GM18867 (cell line): ENCODE results near the gene TFB1M.

Experiments
- ATAC-seq: cut with Tn5 transposase; IDR thresholded peaks from one replicate; pipeline ENCODE4 v1.9.1; 2021; ENCODE audit warnings: mild to moderate bottlenecking, moderate library complexity; ENCODE audit not compliant: unreplicated experiment

TFB1M gene

GRCh38 chr6:155306958-155307357, 7.3 kb downstream of the TFB1M start:
- no peak for ATAC-seq

- no peak for ATAC-seq
Observed at GRCh38 chr6:155303361-155303870, 10.9 kb downstream of the TFB1M start.

GRCh38 chr6:155301867-155302266, 12.4 kb downstream of the TFB1M start:
- ATAC-seq = no peak

GRCh38 chr6:155297669-155298068, 16.6 kb downstream of the TFB1M start:
- ATAC-seq = no peak

GRCh38 chr6:155292711-155293110, 21.6 kb downstream of the TFB1M start:
- ATAC-seq = no peak

GRCh38 chr6:155291291-155291690, 23.0 kb downstream of the TFB1M start:
- ATAC-seq = no peak

- ATAC-seq = no peak
Observed at GRCh38 chr6:155290491-155290890, 23.8 kb downstream of the TFB1M start.

- ATAC-seq = no peak
Observed at GRCh38 chr6:155287762-155288161, 26.5 kb downstream of the TFB1M start.

- no peak for ATAC-seq
Observed at GRCh38 chr6:155284775-155285174, 29.5 kb downstream of the TFB1M start.

GRCh38 chr6:155278319-155279049, 35.8 kb downstream of the TFB1M start:
- ATAC-seq = no peak

GRCh38 chr6:155276638-155277037, 37.6 kb downstream of the TFB1M start:
- no peak for ATAC-seq

- ATAC-seq = no peak
Observed at GRCh38 chr6:155275808-155276480, 38.3 kb downstream of the TFB1M start.

- ATAC-seq = no peak
Observed at GRCh38 chr6:155274533-155274932, 39.8 kb downstream of the TFB1M start.

- no peak for ATAC-seq
Observed at GRCh38 chr6:155274106-155274505, 40.2 kb downstream of the TFB1M start.

- ATAC-seq = no peak
Observed at GRCh38 chr6:155273431-155273830, 40.9 kb downstream of the TFB1M start.

GRCh38 chr6:155272353-155273232, 41.7 kb downstream of the TFB1M start:
- ATAC-seq = no peak

GRCh38 chr6:155271145-155271544, 43.1 kb downstream of the TFB1M start:
- no peak for ATAC-seq

- no peak for ATAC-seq
Observed at GRCh38 chr6:155270561-155271091, 43.7 kb downstream of the TFB1M start.

- no peak for ATAC-seq
Observed at GRCh38 chr6:155269765-155270164, 44.5 kb downstream of the TFB1M start.

- ATAC-seq = peak; percentile 60
Observed at GRCh38 chr6:155268088-155268867, 46.0 kb downstream of the TFB1M start.
